Esophagus mucosa (tissue), 1 donor: ENCODE measurements around the gene DNAH2. TPM values are rescaled to one million over a fixed set of nuclear protein-coding genes. Genes with fewer than 3 reads are reported as not detected.
"Not testable (repeated sequence)": the region's sequence is repeated elsewhere in the genome, so short reads cannot be mapped to it uniquely, and the experiment has no call there.

Experiments used
- ATAC-seq: fragments of 200-7000 bp; cut with Tn5 transposase; one replicate; pipeline ENCODE4 v1.9.1; 2020
- total RNA-seq: library from RNA; stranded (reverse); gene quantifications from one replicate; pipeline ENCODE4 v1.2.4, GENCODE V29; 2023
- donor health status: DM: yes; HTN: yes; CAD: no.

DNAH2 gene
- total RNA-seq, 1 donor from 2014 or later, result 0.04 TPM

GRCh38 chr17:7852262-7852670 is 134.7 kb downstream of the DNAH2 start:
- ATAC-seq, result no peak

- ATAC-seq, result no peak
Observed at GRCh38 chr17:7852919-7853690, 135.6 kb downstream of the DNAH2 start.

DNA sequence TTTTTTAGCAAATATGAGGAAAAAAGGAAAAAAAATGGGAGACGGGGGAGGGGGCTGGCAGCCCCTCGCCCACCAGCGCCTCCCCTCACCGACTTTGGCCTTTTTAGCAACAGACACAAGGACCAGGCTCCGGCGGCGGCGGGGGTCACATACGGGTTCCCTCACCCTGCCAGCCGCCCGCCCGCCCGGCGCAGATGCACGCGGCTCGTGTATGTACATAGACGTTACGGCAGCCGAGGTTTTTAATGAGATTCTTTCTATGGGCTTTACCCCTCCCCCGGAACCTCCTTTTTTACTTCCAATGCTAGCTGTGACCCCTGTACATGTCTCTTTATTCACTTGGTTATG is 136.1 kb downstream of the DNAH2 start:
- no peak for ATAC-seq

DNA sequence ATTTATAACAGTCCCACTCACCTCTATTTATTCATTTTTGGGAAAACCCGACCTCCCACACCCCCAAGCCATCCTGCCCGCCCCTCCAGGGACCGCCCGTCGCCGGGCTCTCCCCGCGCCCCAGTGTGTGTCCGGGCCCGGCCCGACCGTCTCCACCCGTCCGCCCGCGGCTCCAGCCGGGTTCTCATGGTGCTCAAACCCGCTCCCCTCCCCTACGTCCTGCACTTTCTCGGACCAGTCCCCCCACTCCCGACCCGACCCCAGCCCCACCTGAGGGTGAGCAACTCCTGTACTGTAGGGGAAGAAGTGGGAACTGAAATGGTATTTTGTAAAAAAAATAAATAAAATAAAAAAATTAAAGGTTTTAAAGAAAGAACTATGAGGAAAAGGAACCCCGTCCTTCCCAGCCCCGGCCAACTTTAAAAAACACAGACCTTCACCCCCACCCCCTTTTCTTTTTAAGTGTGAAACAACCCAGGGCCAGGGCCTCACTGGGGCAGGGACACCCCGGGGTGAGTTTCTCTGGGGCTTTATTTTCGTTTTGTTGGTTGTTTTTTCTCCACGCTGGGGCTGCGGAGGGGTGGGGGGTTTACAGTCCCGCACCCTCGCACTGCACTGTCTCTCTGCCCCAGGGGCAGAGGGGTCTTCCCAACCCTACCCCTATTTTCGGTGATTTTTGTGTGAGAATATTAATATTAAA is 136.7 kb downstream of the DNAH2 start:
- no peak for ATAC-seq

- no peak for ATAC-seq
Observed at GRCh38 chr17:7854851-7855659, 137.5 kb downstream of the DNAH2 start, which contains the start of gene TMEM88. Gene TMEM88 (plus strand): TSS chr17:7855066. CDS start chr17:7855075, 9 bp downstream.

- ATAC-seq, result no peak
Observed at GRCh38 chr17:7855660-7856010, 138.1 kb downstream of the DNAH2 start.

DNA sequence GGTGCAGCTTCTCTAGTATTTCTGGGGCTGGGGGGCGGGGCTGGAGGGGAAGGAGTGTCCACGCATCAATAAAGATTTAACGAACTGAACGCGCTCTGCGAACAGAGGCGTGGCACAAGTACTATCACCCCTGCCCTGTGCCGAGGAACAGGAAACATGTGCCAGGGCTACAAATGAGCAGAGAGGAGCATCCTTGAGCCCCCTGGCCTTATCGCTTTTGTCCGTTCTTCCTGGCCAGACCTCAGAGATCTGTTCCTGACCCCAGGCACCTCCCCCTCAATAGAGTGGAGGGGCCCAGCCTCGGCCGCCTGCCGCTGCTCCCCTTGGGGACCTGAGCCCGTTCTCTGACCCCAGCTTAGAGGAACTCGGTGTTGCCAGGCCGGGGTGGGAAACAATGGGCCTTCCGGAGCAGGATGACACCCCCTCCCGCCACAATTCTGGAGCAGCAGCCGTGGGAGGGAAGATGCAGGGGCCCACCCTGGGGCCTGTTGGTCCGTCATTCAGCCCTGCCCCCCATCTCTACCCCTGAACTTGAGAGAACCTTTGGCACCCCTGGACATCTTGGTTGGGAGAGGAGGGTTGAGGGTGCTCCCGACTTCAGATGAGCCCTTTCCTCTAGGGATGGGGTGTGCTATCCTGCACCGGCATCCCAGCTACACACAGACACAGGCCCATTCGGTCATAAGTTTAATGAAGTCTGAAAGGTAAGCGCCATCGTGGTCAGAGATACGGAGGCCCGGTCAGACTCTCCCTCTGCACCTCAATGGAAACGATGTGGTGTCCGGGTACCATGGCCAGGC is 138.7 kb downstream of the DNAH2 start:
- ATAC-seq, result no peak

DNA sequence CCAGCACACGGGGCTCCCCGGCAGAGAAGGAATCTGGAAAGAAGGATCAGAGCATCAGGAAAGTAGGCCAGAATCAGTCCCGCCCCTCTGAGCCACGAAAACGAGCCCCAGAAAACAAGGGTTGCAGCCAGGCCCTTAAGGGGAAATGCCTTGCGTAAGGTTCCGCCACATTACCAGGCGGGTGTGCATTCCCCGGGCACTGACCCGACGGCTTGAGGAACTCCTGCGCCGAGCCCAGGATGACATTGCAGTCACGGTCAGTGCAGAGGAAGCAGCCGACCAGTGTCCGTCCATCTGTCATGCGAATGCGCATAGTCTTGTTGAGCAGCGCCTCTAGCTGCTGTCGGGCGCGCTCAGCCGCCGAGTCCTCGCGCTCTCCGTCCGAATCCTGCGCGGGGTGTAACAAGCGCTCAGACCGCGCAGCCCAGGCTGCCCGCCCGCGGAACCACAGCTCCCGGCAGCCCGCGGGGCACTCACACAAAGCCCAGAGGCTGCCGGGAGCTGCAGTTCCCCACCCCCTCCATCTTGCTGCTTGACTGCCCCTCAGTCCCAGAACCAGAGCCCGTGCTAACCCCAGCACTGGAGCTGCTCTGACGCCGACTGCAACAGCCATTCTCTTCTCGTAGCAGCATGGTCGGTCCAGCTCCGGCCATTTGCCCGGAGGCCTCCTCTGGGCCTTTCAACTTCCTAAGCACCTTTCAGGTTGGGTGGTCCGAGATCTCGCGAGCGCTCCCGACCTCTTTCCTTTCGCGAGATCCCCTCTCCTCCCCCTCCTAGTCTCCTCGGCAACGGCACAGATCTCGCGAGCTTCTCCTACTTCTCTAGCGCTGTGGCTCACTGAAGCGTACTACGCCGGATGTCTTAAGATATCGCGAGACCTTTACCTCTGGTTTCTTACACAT is 139.5 kb downstream of the DNAH2 start, which contains the start of gene NAA38:
Gene NAA38 (minus strand): TSS at position 749 of the 902 bp plus-strand sequence. CDS start 96 bp downstream, at position 653.
- ATAC-seq, result peak; percentile 84

GRCh38 chr17:7857713-7858521 is 140.4 kb downstream of the DNAH2 start, which contains the start of gene CYB5D1:
Gene CYB5D1 (plus strand): TSS chr17:7858003. CDS start chr17:7858135, 132 bp downstream.
- ATAC-seq, result peak; percentile 60

- ATAC-seq, result peak; percentile 5
Observed at GRCh38 chr17:7858522-7858810, 140.9 kb downstream of the DNAH2 start.

- ATAC-seq, result no peak
Observed at GRCh38 chr17:7859028-7859427, 141.5 kb downstream of the DNAH2 start.

- ATAC-seq, result no peak
Observed at GRCh38 chr17:7862692-7863437, 145.3 kb downstream of the DNAH2 start.

DNA sequence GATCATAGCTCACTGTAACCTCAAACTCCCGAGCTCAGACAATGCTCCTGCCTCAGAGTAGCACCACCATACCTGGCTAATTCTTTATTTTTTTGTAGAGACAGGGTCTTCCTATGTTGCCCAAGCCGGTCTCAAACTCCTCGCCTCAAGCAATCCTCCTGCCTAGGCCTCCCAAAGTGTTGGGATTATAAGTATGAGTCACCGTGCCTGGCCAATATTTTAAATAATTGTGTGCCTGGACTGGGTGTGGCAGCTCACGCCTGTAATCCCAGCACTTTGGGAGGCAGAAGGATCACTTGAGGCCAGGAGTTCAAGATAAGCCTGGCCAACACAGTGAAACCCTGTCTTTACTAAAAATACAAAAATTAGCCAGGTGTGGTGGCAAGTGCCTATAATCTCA is 146.8 kb downstream of the DNAH2 start:
- not testable (repeated sequence) for ATAC-seq

GRCh38 chr17:7864995-7865650 is 147.6 kb downstream of the DNAH2 start:
- ATAC-seq, result peak; percentile 69

- peak; percentile 76 for ATAC-seq
Observed at GRCh38 chr17:7867881-7868329, 150.4 kb downstream of the DNAH2 start.

DNA sequence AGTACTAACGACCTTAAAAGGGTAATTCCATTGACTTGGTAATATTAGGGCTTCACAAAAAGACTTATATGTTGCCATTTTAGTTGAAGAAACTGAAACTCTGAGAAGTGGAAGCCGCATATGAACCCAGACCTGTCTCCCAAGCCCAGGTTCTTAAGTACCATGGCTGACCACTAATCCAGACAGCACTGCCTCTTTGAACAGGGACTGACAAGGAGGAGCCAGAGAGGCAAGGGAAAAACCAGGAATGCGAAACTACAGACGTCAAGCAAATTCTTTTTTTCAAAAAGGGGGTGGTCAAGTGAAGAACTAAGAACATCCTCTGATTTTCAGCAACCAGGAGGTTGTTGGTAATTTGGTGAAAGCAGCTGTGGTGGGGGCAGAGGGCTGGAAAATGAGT is 155.5 kb downstream of the DNAH2 start:
- ATAC-seq, result no peak

- ATAC-seq, result no peak
Observed at GRCh38 chr17:7875804-7876370, 158.3 kb downstream of the DNAH2 start.

DNA sequence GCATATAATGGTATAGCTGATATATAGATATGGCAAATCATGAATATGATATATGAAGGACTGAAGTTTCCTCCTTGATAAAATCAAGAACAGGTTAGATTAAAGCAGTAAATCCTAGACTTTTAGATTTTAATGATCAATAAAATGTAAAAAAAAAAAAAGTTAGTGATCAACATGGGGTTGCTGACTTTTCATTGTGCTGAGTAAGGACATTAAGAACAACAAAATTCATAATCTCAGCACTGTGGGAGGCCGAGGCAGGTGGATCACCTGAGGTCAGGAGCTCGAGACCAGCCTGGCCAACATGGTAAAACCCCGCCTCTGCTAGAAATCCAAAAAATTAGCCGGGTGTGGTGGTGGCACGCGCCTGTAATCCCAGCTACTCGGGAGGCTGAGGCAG is 160.7 kb downstream of the DNAH2 start:
- no peak for ATAC-seq
